OCI-LY1 (cell line): ENCODE measurements around the gene PCP2.

ENCODE experiments used
- H2AFZ ChIP-seq: fragments of 200-600 bp; sonication (generic), shearing (Covaris generic); 2 replicates; pipeline ENCODE4 v1.6.0; 2014; ENCODE audit warnings: antibody characterized with exemption, mild to moderate bottlenecking, low read length
- H3F3A ChIP-seq: fragments of 200-600 bp; sonication (generic), shearing (Covaris generic); 2 replicates; pipeline ENCODE4 v1.6.0; 2014; ENCODE audit warnings: mild to moderate bottlenecking, antibody characterized with exemption, low read length, moderate library complexity; ENCODE audit not compliant: insufficient read depth
- H3K27ac ChIP-seq: fragments of 200-600 bp; sonication (generic); 2 replicates; pipeline ENCODE4 v1.5.1; 2014; ENCODE audit warnings: low read length, mixed run types, mild to moderate bottlenecking, low read depth; ENCODE audit not compliant: poor library complexity, severe bottlenecking
- H3K27me3 ChIP-seq: fragments of 200-600 bp; sonication (generic); 2 replicates; pipeline ENCODE4 v1.6.0; 2014; ENCODE audit warnings: antibody characterized with exemption, mild to moderate bottlenecking, low read length, moderate library complexity; ENCODE audit not compliant: insufficient read depth
- H3K36me3 ChIP-seq: fragments of 200-600 bp; sonication (generic); 2 replicates; pipeline ENCODE4 v1.6.1; 2014; ENCODE audit warnings: mild to moderate bottlenecking, antibody characterized with exemption, low read length, moderate library complexity, mixed read lengths; ENCODE audit not compliant: insufficient read depth
- H3K4me1 ChIP-seq: fragments of 200-600 bp; sonication (generic); 2 replicates; pipeline ENCODE4 v1.5.1; 2014; ENCODE audit warnings: mild to moderate bottlenecking, low read length, moderate library complexity; ENCODE audit not compliant: insufficient read depth, severe bottlenecking
- H3K4me2 ChIP-seq: fragments of 200-600 bp; sonication (generic), shearing (Covaris generic); 2 replicates; pipeline ENCODE4 v1.6.1; 2014; ENCODE audit warnings: low read length
- H3K4me3 ChIP-seq: fragments of 200-600 bp; sonication (generic); 2 replicates; pipeline ENCODE4 v1.5.1; 2014; ENCODE audit warnings: low read length, low read depth, mild to moderate bottlenecking, mixed read lengths; ENCODE audit not compliant: poor library complexity, severe bottlenecking
- H3K79me2 ChIP-seq: fragments of 200-600 bp; shearing (Covaris generic); 2 replicates; pipeline ENCODE4 v1.6.1; 2016; ENCODE audit warnings: mixed run types, low read length, mixed read lengths; ENCODE audit not compliant: insufficient read depth
- H3K9ac ChIP-seq: fragments of 200-600 bp; sonication (generic), shearing (Covaris generic); 2 replicates; pipeline ENCODE4 v1.6.1; 2014; ENCODE audit warnings: mild to moderate bottlenecking, low read length, mixed read lengths
- H3K9me2 ChIP-seq: fragments of 200-600 bp; sonication (generic), shearing (Covaris generic); 2 replicates; pipeline ENCODE4 v1.6.1; 2014; ENCODE audit warnings: low read depth, mild to moderate bottlenecking, low read length, mixed read lengths
- H3K9me3 ChIP-seq: fragments of 200-600 bp; shearing (Covaris generic); 2 replicates; pipeline ENCODE4 v1.6.1; 2014; ENCODE audit warnings: low read length, mixed read lengths
- H4K20me1 ChIP-seq: fragments of 200-600 bp; sonication (generic), shearing (Covaris generic); 2 replicates; pipeline ENCODE4 v1.6.0; 2016; ENCODE audit warnings: mild to moderate bottlenecking, low read length; ENCODE audit not compliant: insufficient read depth
- CTCF ChIP-seq: fragments of 200-600 bp; sonication (generic), shearing (Covaris generic); IDR thresholded peaks from 2 replicates; pipeline ENCODE4 v1.5.1; 2017; ENCODE audit warnings: mild to moderate bottlenecking, antibody characterized with exemption, low read length, moderate library complexity, mixed read lengths
- EZH2 ChIP-seq: fragments of 200-600 bp; sonication (generic), shearing (Covaris generic); IDR thresholded peaks from 2 replicates; pipeline ENCODE4 v1.8.0; 2017; ENCODE audit warnings: borderline replicate concordance, mixed run types, mild to moderate bottlenecking, antibody characterized with exemption, low read length, moderate library complexity, mixed read lengths

The PCP2 gene

GRCh38 chr19:7639863-7640348 is 6.4 kb upstream of the PCP2 start:
- no peak overlapping the region for H3K4me2 ChIP-seq
- no peaks in the 10 kb centered on the region for H3K79me2 ChIP-seq
- no peaks in the 10 kb centered on the region for H4K20me1 ChIP-seq
- peaks cover 6% of the 10 kb centered on the region for H3K36me3 ChIP-seq
- no peaks in the 10 kb centered on the region; the same call in 1 of the 2 replicates for H3F3A ChIP-seq
- H3K27ac ChIP-seq, result no peak overlapping the region
- H2AFZ ChIP-seq, result no peak overlapping the region
- H3K4me3 ChIP-seq, result no peak overlapping the region
- no peaks in the 10 kb centered on the region for H3K9me3 ChIP-seq
- H3K27me3 ChIP-seq, result no peaks in the 10 kb centered on the region
- TF ChIP-seq EZH2 (no peak), CTCF (no peak)
- H3K9ac ChIP-seq, result no peak overlapping the region
- H3K4me1 ChIP-seq, result peaks cover 13% of the 10 kb centered on the region
- no peaks in the 10 kb centered on the region for H3K9me2 ChIP-seq

- TF ChIP-seq EZH2 (no peak), CTCF (no peak)
- H3K27me3 ChIP-seq, result no peaks in the 10 kb centered on the region
- H3K79me2 ChIP-seq, result no peaks in the 10 kb centered on the region
- H4K20me1 ChIP-seq, result no peaks in the 10 kb centered on the region
- no peaks in the 10 kb centered on the region; the same call in 1 of the 2 replicates for H3F3A ChIP-seq
- no peaks in the 10 kb centered on the region for H3K9me3 ChIP-seq
- no peak overlapping the region for H3K27ac ChIP-seq
- H3K9me2 ChIP-seq, result no peaks in the 10 kb centered on the region
- H3K36me3 ChIP-seq, result no peaks in the 10 kb centered on the region
- H3K4me2 ChIP-seq, result no peak overlapping the region
- H2AFZ ChIP-seq, result no peak overlapping the region
- peaks cover 13% of the 10 kb centered on the region for H3K4me1 ChIP-seq
- no peak overlapping the region for H3K4me3 ChIP-seq
- H3K9ac ChIP-seq, result no peak overlapping the region
Observed at GRCh38 chr19:7638802-7639465, 5.4 kb upstream of the PCP2 start.

- H3K9ac ChIP-seq, result peak overlapping the region; percentile 99
- H3K9me2 ChIP-seq, result no peaks in the 10 kb centered on the region
- H2AFZ ChIP-seq, result no peak overlapping the region
- H3K4me3 ChIP-seq, result peak overlapping the region; percentile 100
- peak overlapping the region; percentile 18 for H3K27ac ChIP-seq
- H3K4me1 ChIP-seq, result peaks cover 13% of the 10 kb centered on the region
- peak overlapping the region; percentile 99 for H3K4me2 ChIP-seq
- no peaks in the 10 kb centered on the region; the same call in 1 of the 2 replicates for H3F3A ChIP-seq
- no peak for TF ChIP-seq EZH2
- no peak for TF ChIP-seq CTCF
- H3K27me3 ChIP-seq, result no peaks in the 10 kb centered on the region
- no peaks in the 10 kb centered on the region; the same call in 1 of the 2 replicates for H3K36me3 ChIP-seq
- no peaks in the 10 kb centered on the region for H3K9me3 ChIP-seq
- no peaks in the 10 kb centered on the region for H3K79me2 ChIP-seq
- H4K20me1 ChIP-seq, result no peaks in the 10 kb centered on the region
Observed at GRCh38 chr19:7637374-7638256, 4.1 kb upstream of the PCP2 start.
